T follicular helper cell (primary cell): ENCODE results near the gene MYO1D.
"Not testable (repeated sequence)": the region's sequence is repeated elsewhere in the genome, so short reads cannot be mapped to it uniquely, and the experiment has no call there.

Experiments used
- DNase-seq: peaks from one replicate; pipeline ENCODE4 v3.0.0-alpha.2; 2020; ENCODE audit warnings: low read depth

MYO1D gene

DNA sequence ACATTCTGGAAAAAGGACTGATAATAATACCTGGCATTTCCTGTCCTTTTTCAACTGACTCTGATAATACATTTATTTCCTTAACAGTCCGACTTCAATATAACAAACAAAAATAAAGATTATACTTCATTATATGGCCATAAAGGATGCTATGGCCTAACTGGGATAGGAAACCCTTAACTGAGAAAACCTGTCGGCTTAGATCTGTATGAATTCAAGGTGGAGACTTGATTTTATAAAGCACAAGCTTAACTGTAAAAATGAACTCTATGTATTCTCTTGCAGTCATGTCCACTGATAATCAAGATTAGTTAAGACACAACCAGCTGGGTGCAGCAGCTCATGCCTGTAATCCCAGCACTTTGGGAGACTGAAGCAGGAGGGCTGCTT, 102.2 kb downstream of the MYO1D start:
- DNase-seq = no peak

DNA sequence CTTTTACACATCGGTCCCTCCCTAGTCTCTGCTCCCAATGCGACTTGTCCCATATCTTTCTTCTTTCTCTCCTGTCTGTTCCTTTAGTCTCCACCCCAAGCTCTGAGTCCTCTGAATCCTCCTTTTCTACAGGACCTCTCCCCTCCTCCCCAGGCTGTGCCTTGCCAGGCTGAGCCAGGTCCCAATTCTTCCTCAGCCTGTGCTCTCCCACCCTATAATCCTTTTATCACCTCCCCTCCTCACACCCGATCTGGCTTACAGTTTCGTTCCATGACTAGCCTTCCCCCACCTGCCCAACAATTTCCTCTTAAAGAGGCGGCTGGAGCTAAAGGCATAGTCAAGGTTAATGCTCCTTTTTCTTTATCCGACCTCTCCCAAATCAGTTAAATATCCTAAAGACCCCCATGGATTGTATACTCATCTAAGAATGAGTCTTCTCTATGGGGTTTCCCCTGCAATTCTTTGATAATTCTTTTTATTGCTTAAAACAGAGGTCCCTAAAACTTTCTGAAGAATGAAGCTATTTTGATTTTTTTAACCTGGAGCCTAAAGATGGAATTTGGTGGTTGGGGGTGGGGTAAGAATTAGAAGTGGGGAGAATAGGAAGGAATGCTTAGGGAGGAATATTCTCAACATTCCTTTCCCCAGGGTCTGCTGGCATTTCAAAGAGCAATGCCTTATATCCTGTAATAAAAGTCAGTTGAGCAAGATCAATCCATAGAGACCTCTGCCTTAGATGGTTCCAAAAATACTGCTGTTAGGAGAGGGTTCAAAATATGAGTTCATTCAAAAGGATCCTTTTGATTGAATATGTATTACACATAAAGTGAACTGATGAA, 102.8 kb downstream of the MYO1D start:
- DNase-seq = no peak

DNA sequence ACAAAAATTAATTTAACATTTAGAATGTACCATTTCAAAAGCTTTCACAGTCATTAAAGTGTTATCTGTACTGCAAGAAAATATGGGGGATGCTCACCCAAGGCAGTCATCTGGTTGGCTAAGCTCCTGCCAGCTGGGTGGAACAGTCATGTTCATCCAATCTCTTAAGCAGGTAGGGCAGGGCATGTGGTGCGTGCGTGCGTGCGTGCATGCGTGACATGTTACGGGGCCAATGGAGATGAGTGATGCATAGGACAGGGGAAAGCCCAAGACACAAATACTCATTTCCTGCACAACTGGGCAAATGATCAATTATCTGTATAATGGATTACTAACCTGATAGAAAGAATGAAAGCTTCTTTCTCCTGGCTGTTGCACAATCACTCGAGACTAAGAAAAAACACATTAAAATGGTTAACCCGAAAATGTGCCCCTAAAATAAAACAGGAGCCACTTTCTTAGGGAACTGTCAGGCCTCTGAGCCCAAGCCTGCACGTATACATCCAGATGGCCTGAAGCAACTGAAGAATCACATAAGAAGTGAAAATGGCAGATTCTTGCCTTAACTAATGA, 104.4 kb downstream of the MYO1D start:
- no peak for DNase-seq

DNA sequence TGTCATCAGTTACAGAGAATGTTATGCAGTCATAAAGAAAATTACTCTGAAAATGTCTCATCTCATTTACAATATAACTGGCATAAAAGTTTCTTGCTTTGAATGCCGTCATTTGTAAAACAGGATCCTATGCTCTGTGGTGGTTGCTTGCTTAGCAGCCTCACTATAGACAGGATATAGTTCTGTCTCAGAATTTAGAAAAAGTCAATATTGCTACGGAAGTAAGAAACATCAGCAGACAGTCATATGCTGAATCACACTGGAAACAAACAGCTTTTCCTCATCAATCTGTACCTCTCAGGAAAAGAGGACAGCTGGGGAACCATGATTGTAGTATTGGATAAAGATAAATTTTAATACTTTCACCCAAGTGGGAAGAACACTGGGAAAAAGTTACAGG, 105.5 kb downstream of the MYO1D start:
- DNase-seq = no peak

DNA sequence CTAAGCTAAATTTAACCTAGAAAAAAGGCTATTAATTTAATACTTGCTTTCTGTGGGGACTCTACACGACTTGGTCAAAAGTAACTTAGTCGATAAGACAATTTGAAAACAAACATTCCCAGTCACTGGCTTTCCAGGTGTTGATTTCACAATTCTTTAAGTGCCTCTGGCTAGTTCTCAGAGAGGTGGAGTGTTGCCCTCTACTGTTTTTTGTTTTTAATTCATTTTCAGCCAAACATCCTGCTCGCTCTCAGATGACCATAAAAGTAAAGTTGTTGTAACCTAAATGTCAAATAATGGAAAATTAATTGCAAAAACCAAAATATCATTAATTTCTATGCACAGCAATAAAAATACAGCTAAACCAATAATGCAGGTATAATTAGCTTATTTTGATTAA, 107.1 kb downstream of the MYO1D start:
- DNase-seq = no peak

DNA sequence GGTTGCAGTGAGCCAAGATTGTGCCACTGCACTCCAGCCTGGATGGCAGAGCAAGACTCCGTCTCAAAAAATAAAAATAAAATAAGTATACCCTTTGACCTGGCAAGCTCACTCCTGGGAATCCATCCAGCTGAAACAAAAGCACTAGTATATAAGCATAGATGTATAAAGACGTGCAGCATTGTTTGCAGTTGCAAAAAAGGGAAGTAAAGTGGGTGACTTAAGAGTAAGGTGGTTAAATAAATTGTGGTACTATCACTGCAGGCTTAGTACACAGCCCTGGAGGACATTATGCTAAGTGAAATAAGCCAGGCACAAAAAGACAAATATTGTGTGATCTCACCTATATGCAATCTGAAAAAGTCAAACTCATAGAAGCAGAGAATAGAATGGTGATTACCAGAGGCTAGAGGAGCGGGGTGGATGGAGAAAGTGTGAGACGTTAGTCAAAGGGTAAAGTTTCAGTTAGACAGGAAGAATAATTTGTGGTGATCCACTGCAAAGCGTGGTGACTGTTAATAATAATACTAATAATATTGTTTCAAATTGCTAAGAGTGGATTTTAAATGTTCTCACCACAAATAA, 113.0 kb downstream of the MYO1D start:
- no peak for DNase-seq

DNA sequence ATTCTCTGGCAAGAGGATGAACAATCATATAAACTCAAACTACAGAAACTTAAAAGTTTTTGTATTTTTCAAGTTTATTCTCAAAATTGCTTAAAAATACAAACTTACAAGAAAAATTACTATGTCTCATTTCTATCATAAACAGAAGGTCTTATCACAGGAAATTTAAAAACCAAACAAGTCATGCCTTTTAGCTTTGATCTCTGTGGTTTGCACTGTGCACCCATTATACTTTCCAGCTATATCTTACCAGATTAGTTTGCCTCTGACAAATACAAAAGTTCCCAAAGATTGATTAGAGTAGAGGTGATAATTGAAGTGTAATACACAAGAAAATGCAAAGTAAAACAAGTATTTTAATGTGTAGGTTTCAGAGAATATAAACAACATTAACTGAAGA, 117.4 kb downstream of the MYO1D start:
- no peak for DNase-seq

DNA sequence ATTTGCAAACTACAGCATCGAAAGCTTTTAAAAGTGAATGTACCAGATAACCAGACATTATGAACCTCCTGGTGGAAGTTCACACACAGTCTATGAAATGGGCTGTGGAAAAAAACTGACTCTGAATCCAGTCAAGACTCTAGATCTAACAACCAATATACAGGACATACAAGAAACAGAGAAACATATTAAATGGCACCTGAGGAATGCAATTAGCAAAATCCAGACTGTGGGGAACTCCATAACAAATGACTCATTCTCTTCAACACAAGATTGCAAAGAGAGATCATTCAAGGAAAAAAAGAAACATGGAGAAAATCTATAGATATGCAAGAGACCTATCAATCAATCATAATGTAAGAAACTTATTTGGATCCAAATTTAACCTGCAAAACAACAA, 119.0 kb downstream of the MYO1D start:
- DNase-seq = no peak

DNA sequence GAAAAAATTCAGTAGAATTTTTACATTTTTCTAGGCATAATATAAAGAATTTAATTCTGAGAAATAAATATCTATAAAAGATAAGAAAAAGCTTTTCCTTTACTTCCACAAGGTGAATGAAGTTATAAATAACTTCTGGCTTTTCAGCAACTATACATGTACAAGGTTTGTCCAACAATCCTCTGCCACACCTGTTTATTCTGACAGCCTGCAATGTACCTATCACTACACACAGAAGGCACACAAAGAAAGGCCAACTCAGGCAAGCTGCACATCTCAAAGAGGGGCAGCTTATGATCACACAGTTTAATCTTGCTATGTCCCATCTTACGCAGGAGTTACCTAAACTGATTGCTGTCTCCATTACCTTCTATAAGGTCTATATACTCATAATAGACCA, 120.2 kb downstream of the MYO1D start:
- no peak for DNase-seq

DNA sequence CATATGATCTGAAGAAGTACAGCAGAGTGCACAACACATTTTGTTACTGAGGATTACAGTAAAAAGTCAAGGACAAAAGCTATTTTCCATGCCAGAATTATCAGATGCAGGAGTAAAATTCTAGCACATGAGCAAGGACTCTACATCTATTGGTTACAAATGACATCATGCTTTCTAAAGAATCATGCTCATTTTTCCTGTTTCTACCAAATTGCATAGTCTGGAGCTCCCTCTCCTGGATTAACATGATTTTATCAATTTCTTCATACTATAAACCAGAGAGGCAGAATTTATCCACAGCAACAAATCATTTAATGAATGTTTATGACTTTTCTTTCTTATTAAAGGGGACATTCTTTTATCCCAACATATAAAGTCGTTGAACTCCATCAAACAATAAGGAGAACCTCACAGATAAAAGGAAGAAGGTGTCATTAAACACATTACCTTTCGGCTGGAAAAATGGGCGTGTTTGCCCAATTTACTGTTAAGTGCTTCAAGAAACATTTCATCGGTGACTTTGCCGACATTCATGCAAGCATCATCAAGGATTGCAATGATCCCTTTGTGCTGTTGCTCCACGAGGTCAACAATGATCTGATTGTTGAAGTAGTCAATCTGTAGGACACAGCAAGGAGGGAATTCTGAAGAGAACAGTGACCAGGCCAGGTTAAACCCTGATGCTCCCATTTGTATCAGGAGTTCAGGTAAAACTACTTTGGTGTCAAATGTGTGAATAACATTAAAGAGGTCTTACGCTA, 121.7 kb downstream of the MYO1D start:
- DNase-seq = no peak

DNA sequence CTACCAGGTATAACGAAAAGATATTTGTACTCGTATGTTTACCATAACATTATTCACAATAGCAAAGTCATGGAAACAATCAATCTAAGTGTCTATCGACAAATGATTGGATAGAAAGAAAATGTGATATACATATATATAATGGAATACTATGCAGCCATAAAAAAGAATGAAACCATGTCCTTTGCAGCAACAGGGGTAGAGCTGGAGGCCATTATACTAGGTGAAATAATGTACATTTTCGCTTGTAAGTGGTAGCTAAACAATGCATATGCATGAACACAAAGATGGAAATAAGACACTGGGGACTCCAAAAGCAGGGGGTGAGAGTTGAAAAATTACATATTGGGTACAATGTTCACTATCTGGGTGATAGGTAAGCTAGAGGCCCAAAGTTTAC, 124.0 kb downstream of the MYO1D start:
- no peak for DNase-seq

DNA sequence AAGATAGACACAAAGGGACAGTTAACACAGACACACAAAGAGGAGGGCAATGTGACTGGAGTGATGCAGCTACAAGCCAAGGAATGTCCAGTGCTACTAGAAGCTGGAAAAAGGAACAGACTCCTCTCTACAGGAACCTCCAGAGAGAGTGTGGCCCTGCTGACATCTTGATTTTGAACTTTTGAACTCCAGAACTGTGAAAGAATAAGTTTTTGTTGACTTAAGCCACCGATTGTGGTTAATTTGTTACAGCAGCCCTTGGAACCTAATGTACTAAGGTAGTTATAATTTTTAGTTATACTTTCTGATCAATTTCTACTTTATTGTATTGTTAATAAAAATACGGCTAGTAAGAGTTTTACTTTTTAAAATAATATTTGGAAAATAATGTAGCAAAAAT, 129.1 kb downstream of the MYO1D start:
- no peak for DNase-seq

DNA sequence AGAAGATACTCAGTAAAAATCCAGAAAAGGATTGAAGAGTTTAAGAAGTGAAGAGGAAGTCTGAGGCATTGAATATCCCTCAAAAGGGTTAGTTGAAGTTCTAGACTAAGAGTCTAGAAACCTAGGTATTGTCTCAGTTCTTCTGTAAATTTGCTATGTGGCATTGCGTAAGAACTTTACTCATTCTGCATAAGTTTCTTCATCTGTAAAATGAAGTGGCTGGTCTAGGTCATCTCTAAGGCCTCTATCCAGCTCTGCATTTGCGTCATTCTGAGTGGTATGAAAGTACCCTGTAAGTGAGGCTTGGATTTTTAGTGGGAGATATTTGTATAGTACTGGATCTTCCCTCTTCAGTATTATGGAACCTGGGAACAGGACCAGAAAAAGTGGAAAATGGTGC, 130.2 kb downstream of the MYO1D start:
- DNase-seq = no peak

DNA sequence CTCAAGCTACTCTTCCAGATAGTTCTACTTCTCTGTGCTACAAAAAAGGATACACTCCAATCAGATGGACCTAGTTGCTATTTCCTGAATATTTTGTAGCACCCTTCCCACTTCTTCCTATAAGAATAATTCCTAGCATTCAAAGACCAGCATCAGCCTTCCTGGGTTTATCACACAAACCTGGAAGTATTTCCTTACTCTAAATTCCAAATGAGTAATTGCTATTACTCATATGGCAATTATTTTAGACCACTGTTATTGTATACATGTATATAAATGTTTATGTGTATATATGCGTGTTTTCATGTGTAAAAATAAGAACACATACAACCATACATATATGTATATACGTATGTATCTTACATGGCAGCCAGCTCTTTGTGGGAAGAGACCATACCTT, 130.6 kb downstream of the MYO1D start:
- no peak for DNase-seq

DNA sequence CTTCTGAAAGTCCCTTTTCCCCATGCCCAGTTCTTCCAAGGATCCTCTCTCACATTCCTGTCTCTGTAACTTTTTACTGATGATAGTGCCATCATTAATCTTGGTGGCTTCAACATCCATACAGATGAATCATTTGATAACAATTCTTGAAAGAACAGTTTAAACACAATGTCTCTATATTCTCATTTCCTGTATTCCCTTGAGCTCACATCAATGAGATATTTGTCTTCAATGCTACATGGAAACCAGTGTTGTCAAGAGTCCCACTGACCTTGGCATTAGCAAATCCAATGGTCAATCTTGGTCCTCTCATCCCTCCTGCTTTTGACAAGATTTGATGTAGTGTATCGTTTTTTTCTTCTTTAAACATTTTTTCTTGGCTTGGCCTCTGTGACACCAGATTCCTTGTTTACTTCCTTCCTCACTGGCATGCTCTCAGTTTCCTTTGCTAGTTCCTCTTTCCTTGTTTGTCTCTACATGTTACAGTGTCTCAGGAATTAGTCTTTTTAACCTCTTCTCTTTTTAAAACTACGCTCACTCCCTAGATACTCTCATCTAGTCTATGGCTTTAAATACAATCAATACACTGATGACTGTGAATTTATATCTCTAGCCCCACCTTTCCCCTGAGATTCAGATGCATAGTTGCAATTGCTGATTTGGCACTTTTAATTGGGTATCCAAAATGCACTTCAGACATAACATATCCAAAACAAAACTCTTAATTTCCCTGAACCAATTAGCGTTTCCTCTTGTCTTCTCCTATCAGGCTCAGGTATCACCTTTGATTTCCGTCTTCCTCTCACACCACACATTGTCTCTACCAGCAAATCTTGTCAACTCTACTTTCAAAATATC, 134.0 kb downstream of the MYO1D start:
- no peak for DNase-seq

DNA sequence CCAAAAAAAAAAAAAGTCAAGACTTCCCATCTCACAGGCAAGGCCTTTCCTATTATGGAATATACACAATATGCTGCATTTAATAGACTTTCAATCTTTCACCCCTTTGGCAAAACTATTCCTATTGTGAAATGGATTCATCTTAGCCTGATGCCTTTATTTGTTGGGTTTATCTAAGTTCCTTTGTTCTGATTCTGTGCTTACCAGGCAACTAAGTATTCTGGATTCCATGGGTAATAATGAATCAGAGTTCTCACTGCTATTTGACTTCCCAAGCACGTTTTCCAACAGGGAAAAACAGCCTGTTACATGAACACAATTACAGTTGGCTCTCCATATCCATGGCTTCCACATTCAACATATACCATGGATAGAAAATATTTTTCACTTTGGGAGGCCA, 135.5 kb downstream of the MYO1D start:
- DNase-seq = no peak

DNA sequence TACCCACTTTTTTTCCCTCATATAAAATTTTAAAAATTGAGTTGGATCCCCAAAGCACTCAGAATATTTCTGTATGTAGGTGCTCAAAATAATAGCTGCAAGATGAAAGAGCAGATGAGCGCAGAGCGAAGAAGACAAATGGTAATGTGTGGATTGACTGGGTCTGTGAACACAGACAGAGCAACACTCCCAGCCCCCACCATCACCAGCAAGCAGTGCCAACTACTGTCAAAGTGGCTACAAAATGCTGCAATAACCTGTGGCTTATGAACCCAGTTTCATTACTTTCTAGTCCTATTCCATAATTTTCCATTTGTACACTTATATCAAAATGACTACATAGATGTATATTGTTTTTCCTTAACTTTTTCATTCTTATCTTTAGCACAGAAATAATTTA, 137.2 kb downstream of the MYO1D start:
- DNase-seq = no peak

DNA sequence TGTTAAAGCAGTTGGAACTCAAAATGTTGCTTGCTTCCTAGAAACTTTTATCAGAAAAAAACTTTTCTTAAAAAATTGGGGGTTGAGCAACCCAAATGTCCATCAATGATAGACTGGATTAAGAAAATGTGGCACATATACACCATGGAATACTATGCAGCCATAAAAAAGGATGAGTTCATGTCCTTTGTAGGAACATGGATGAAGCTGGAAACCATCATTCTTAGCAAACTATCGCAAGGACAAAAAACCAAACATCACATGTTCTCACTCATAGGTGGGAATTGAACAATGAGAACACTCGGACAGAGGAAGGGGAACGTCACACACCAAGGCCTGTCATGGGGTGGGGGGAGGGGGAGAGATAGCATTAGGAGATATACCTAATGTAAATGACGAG, 137.8 kb downstream of the MYO1D start:
- not testable (repeated sequence) for DNase-seq

DNA sequence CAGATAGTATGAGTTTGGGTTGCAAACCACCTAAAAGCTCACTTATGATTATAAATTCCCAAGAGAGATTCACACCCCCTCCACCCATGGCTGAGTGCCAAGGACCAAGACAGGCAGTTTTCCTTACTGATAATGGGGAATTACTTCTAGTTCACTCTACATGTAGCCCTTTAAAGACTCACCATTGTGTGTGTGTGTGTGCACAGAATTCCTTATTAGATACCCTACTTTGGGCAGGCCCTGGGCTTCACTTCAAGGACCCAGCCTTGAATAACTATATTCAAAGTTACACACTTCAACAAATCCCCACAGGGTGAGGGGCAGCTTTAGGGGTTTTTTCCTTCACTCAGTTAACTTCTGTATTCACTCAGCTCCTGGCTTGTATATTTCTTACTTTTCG, 143.5 kb downstream of the MYO1D start:
- no peak for DNase-seq

DNA sequence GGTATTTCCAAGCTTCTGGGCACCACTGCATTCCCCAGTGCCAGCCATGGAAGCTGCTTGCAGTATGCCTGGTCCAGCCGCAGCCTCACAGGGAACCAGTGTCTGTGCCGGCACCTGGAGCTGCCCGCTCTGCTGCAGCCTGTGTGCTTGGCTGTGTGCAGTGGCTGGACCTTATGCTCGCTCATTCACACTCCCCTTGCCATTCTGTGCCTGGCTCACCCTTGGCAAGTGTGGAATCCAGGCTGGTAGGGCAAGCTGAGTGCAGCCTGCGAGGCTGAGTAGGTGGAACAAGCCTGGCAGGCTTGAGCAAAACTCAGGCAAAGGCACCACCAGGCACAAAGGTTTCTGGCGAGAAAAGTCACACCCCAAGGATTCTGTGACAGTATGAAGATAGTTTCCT, 144.0 kb downstream of the MYO1D start:
- no peak for DNase-seq

DNA sequence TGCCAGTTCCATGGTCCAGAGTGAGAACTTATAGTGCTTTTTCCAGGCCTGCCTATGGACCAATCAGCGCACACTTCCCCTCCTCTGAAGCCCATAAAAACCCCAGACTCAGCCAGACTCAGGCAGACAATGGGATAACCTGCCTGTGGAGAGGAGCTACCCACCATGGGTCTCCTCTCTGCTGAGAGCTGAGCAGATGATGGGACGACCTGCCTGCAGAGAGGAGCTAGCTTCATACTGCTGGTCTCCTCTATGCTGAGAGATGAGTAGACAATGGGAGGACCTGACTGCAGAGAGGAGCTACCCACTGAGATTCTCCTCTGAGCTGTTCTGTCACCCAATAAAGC, 144.7 kb downstream of the MYO1D start:
- no peak for DNase-seq
